Keratinocyte (primary cell): ENCODE measurements around the gene CHCHD1.

Experiments
- CTCF ChIP-seq, 3 experiments: IDR thresholded peaks in 1 of 3; conservative IDR thresholded peaks in 1 of 3; optimal IDR thresholded peaks in 1 of 3; 2 replicates in 2 of 3; 3 replicates in 1 of 3; pipeline versions ENCODE3 to v1.5.1; 2011; ENCODE audit warnings: low read length in 3 of 3, mild to moderate bottlenecking in 3 of 3, moderate library complexity in 2 of 3, control low read depth in 1 of 3, inconsistent platforms in 1 of 3; ENCODE audit not compliant: insufficient read depth in 2 of 3; ENCODE audit errors: extremely low read depth in 1 of 3
- EZH2 ChIP-seq: IDR thresholded peaks from one replicate; pipeline ENCODE4 v1.6.1; 2012; ENCODE audit warnings: inconsistent platforms, mild to moderate bottlenecking, low read length, moderate library complexity

- TF ChIP-seq EZH2 (no peak), CTCF (optimal IDR thresholded peaks at IDR 0.05 in 1 of 3, IDR thresholded peaks at IDR 0.05 in 1 of 3, conservative IDR thresholded peaks at IDR 0.05 in 1 of 3; ENCODE audit: extremely low read depth in 1 of 3, insufficient read depth in 2 of 3, low read length in 3 of 3) (no peak)
Observed at GRCh38 chr10:73816917-73817729, 35.3 kb downstream of the CHCHD1 start.
